Esophagus muscularis mucosa (tissue), 4 donors: ENCODE results near the gene SLC25A43.

Experiments used
- EP300 ChIP-seq: sonication (generic); formaldehyde crosslinking; IDR thresholded peaks from one replicate; pipeline ENCODE4 v1.6.1; 2017; ENCODE audit warnings: antibody characterized with exemption
- POLR2AphosphoS5 ChIP-seq, 2 donors: sonication (generic); formaldehyde crosslinking; IDR thresholded peaks; one replicate each; pipeline ENCODE4 v1.6.1; 2017; ENCODE audit warnings: antibody characterized with exemption in 2 of 2
- TF ChIP-seq, protein P1 (sequence below), 3 experiments: fragments of 200-600 bp in 2 of 3; fragments of 450-650 bp in 1 of 3; sonication (generic) in 2 of 3; IDR thresholded peaks; one replicate each; pipeline ENCODE4 v1.5.1; 2017 to 2019; ENCODE audit warnings: antibody characterized with exemption in 3 of 3, mild to moderate bottlenecking in 2 of 3, moderate library complexity in 1 of 3

DNA sequence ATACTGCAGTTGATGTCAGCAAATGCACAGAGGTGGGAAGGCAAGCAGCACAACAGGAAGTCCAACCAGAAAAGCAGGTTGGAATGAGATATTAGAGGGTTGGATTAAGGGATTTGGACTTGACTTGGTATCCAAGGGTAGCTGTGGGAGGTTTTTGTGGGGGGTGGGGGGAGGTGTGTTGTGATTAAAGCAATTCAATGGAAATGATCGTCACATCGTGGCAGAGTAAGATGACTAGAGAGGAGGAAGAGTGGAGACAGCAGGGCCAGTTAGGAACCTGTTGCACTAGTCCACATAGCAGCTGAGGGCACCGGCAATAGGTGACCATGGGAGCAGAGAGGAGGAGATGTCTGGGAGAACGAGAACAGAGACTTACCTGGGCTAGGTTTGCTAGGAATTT is 2.4 kb downstream of the SLC25A43 start:
- TF ChIP-seq POLR2AphosphoS5 (IDR thresholded peaks at IDR 0.05): no peak
- TF ChIP-seq, protein P1, sequence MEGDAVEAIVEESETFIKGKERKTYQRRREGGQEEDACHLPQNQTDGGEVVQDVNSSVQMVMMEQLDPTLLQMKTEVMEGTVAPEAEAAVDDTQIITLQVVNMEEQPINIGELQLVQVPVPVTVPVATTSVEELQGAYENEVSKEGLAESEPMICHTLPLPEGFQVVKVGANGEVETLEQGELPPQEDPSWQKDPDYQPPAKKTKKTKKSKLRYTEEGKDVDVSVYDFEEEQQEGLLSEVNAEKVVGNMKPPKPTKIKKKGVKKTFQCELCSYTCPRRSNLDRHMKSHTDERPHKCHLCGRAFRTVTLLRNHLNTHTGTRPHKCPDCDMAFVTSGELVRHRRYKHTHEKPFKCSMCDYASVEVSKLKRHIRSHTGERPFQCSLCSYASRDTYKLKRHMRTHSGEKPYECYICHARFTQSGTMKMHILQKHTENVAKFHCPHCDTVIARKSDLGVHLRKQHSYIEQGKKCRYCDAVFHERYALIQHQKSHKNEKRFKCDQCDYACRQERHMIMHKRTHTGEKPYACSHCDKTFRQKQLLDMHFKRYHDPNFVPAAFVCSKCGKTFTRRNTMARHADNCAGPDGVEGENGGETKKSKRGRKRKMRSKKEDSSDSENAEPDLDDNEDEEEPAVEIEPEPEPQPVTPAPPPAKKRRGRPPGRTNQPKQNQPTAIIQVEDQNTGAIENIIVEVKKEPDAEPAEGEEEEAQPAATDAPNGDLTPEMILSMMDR (IDR thresholded peaks at IDR 0.05): no peak
- no peak for TF ChIP-seq EP300
